HG03095 (cell line): ENCODE measurements around the gene CHAF1B.

Source experiments
- ATAC-seq: cut with Tn5 transposase; IDR thresholded peaks from one replicate; pipeline ENCODE4 v1.9.1; 2021; ENCODE audit warnings: moderate library complexity; ENCODE audit not compliant: unreplicated experiment

The CHAF1B gene

GRCh38 chr21:36425286-36425685, 40.1 kb downstream of the CHAF1B start:
- no peak for ATAC-seq

DNA sequence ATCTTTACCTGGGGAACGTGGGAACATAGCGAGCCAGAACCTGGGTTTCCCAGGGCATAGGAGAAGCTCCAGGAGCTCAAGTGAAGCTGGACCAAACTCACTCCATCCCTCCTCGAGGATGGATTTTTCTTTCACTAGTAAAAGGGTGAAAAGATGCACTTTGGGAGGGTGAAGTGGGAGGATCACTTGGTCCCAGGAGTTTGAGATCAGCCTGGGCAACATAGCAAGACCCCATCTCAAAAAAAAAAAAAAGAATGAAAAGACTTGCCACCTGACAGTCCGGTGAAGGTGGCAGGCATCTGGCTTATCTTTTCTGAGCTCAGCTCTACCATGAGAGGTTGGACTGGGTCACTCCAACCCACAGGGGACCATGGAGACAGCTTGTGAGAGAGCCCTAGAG, 42.3 kb downstream of the CHAF1B start:
- ATAC-seq = no peak

DNA sequence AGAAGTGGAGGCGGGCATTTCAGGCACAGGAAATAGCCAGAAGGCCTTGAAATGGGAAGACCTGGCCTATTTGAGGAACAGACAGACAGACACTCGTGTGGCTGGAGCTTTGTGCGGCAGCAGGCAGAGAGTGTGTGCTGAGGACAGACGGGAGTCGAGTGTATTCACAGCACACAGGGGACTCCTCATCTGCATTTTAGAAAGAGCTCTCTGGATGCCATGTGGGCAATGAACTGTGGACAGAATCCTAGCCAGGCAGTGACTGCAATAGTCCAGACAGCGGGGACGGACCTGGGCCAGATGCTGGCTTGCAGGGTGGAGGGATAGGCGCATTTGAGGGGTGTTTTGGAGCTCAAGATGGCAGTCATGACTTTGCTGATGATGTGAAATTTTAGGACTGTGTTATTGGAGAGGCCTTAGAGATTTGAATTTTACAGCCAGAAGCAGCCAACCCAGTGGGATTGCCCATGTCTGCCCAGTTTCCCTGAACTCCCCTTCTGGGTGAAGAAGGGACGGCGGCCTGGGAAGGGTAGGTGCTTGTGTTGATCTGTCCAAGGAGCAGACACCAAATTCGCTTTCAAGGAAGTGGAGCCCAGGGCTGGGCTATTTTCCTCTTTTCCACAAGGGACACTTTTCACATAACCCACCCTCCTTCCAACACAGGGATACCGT, 43.7 kb downstream of the CHAF1B start:
- no peak for ATAC-seq

- peak; percentile 84 for ATAC-seq
Measured at GRCh38 chr21:36429947-36430546, 44.9 kb downstream of the CHAF1B start.

- ATAC-seq = no peak
Measured at GRCh38 chr21:36430841-36431240, 45.6 kb downstream of the CHAF1B start.

- no peak for ATAC-seq
Measured at GRCh38 chr21:36431252-36431651, 46.1 kb downstream of the CHAF1B start.

- no peak for ATAC-seq
Measured at GRCh38 chr21:36433059-36433709, 48.0 kb downstream of the CHAF1B start.

DNA sequence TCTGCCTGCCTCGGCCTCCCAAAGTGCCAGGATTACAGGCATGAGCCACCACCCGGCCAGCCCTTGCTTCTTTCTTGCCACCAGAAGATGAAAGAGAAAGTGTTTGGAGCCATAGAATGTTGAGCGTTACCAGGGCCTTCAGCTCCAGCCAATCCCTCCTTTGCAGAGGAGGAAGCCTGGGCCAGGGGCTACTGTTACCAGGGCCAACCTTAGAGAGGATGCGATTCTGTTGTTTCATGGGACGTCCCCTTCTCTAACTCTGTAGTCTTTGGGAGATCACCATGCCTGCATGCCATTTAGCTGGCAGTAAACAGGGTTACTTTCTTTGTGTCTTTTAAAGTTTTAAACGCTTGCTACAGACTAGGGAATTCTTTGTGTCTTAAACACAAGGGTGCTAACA, 49.0 kb downstream of the CHAF1B start:
- ATAC-seq = no peak

- no peak for ATAC-seq
Measured at GRCh38 chr21:36436829-36437744, 51.9 kb downstream of the CHAF1B start.

DNA sequence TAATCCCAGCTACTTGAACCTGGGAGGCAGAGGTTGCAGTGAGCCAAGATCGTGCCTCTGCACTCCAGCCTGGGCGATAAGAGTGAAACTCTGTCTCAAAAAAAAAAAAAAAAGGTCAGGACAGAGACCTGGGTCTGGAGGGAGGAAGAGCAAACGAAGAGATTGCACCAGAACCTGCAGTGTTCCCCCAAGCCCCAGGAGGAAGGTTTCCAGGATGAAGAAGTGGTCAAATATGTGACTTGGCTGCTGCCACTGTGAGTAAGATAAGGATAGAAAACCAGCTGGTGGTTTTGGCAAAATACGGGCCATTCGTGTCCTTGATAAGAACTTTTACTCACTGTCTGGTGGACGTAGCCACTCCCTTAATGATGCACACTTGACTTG, 52.5 kb downstream of the CHAF1B start:
- ATAC-seq = no peak

- ATAC-seq = no peak
Measured at GRCh38 chr21:36441715-36442114, 56.5 kb downstream of the CHAF1B start.

- ATAC-seq = no peak
Measured at GRCh38 chr21:36446301-36446700, 61.1 kb downstream of the CHAF1B start.

- ATAC-seq = no peak
Measured at GRCh38 chr21:36450511-36450910, 65.3 kb downstream of the CHAF1B start.

DNA sequence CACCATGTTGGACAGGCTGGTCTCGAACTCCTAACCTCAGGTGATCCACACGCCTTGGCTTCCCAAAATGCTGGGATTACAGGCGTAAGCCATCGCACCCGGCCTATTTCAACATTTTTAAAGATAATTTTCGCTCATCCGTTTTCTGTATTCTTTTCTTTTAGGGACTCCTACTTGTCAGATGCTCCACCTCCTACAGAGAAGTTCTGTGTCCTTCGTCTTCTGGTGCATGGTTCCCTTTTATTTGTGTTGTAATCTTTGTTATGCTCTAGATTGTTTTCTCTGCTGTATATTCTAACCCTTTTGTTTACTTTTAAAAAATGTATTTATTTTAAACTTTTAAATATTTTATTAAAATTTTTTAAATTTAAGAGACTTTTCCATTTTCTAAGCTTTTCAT, 66.3 kb downstream of the CHAF1B start:
- ATAC-seq = no peak

DNA sequence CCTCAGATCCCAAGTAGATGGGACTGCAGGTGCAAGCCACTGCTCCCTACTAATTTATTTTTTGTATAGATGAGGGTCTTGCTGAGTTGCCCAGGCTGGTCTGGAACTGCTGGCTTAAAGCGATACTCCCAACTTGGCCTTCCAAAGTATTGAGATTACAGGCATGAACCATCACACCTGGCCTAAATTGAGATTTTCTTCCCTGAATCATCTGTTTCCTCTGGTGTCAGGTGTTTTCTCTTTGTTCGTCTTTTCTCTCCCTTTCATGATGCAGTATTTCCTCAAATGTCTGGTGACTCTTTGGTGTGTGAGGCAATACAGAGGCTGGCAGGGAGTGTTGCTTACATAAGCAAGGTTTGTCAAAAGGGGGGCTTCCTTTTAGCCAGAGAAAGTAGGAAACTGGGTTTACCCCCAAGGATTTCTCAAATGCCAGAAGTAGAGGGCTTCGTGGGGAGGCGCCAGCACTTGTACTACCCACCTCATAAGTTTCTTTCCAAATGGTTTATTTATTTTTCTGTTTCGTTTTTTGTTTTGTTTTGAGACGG, 67.2 kb downstream of the CHAF1B start:
- no peak for ATAC-seq

- ATAC-seq = no peak
Measured at GRCh38 chr21:36454093-36454531, 68.9 kb downstream of the CHAF1B start.

DNA sequence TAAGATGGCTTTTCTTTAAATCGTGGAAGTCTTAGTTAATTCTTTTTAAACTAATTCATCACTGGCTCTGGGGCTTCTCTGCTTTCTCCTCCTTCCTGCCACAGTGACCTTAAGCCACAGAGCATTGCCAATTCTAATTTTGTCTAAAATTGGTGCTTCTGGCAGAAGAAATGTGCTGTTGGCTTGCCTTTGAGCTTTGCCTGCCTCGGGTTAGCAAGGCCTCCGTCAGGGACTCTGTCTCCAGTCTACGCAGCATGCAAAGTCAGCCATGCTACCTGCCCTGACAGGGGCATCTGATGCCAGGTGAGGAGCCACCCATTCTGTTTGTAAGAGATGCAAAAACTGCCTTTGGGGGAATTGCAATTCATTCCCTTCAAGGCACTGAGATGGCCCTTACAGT, 69.5 kb downstream of the CHAF1B start:
- ATAC-seq = no peak

GRCh38 chr21:36456729-36457414, 71.7 kb downstream of the CHAF1B start:
- ATAC-seq = no peak

DNA sequence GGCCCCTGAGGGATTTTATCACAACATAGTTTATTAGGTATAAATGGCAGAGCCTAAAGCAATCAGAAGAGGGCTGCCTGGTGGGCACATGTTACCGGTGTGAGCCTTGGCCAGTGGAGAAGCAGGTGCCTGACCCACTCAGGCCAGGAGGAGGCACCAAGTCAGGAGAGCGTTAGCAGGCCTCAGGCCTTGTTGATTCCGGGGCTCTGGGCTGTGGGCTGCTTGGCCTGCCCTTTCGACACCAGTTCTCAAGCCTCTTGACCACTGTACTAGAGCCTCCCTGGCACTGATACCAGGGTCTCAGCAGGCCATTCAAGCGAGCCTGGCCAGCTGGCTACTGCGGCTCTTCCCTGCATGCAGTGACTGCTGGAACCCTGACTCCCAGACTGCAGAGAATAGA, 73.9 kb downstream of the CHAF1B start:
- ATAC-seq = no peak

- ATAC-seq = no peak
Measured at GRCh38 chr21:36460866-36461265, 75.7 kb downstream of the CHAF1B start.
